Measurements from ENCODE around the gene NFASC.

DNA sequence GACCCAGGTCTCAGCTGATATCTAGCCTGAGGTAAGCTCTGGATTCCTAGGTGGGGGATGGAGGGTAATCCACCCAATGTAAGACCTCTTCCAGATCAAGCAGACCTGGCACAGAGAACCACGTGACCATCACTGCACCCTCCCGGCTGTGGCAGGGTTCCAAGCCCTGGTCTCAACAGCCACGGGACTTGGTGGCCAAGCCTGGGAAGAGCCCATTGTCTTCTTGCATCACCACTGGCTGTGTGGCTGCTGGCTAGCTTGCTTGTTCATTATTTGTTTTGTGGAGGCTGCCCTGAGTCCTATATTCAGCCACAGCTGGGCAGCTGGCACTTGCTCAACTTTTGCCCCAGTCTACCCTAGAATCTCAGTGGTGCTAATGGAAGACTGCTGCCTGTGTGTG is 24.1 kb upstream of the NFASC start:
- TF ChIP-seq CTCF (IDR thresholded peaks at IDR 0.05) (no peak), POLR2A (IDR thresholded peaks at IDR 0.05) (no peak)

All from testis (tissue), 2 donors.